ENCODE measurements around the gene TRIO. TPM values are rescaled to one million over a fixed set of nuclear protein-coding genes. Genes with fewer than 3 reads are reported as not detected.
A peak's percentile ranks its signal among the peaks of the same experiment; 100 is the strongest.

Gene TRIO
- polyA plus RNA-seq, 1 experiment = 176 TPM

DNA sequence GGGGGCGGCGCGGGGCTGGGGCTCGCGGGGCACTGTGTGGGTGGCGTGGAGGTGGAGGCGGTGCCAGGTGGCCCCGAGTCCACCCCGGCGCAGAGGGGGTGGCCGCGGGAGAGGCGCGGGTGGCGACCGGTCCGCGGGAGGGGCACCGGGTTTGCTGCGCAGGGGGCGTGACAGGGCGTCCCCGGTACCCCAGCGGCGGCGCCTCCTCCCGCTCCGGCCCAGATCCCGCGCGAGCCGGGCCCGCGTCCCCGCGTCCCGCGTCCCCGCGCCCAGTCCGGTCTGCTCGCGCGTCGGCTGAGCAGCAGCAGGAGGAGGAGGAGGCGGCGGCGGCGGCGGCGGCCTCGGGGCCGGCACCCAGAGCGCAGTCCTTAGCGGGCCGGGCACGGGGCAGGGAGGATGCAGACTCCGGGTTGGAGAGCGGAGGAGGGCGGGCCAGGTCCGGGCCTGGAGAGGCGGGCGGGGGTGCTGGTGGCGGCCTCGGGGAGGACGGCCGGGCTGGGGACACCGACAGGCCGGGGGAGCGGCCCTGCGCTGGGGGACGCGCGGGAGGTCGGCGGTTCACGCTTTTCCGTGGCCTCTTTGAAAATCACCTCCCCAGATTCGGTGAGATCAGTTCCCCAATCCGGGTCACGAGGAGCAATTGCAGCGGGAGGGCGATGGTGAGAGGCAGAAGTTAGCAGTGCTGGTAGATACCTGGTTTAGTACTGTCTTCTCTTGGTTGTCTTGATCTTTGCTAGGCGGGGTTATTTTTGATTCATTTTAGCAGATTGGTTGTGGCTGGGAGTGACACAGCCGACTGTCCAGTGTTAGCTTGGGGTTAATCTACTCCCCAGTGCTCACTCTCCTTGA lies 1.7 kb downstream of the TRIO start:
- peaks cover 3% of the 10 kb centered on the region; the same call in 1 of the 2 replicates for H3K36me3 ChIP-seq (ENCODE audit: control insufficient read depth, insufficient read depth, low read length)
- H3K27me3 ChIP-seq (ENCODE audit: control insufficient read depth, insufficient read depth, low read length) = no peaks in the 10 kb centered on the region
- POLR2A ChIA-PET = interaction anchor here (0.5 to 0.9 kb wide), 6 partner anchors 23 to 129 kb away, joined by 3 to 5 read pairs (median 4); no protein-coding TSS in a partner anchor
- H3K4me3 ChIP-seq (ENCODE audit: low read depth, low read length) = peak overlapping the region; percentile 96
- TF ChIP-seq, protein P1, sequence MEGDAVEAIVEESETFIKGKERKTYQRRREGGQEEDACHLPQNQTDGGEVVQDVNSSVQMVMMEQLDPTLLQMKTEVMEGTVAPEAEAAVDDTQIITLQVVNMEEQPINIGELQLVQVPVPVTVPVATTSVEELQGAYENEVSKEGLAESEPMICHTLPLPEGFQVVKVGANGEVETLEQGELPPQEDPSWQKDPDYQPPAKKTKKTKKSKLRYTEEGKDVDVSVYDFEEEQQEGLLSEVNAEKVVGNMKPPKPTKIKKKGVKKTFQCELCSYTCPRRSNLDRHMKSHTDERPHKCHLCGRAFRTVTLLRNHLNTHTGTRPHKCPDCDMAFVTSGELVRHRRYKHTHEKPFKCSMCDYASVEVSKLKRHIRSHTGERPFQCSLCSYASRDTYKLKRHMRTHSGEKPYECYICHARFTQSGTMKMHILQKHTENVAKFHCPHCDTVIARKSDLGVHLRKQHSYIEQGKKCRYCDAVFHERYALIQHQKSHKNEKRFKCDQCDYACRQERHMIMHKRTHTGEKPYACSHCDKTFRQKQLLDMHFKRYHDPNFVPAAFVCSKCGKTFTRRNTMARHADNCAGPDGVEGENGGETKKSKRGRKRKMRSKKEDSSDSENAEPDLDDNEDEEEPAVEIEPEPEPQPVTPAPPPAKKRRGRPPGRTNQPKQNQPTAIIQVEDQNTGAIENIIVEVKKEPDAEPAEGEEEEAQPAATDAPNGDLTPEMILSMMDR (IDR thresholded peaks at IDR 0.05; ENCODE audit: insufficient read depth, low read depth, low read length) = no peak
- CTCF ChIA-PET = interaction anchor here (0.7 to 1.5 kb wide), 5 partner anchors 38 to 228 kb away, joined by 3 to 5 read pairs (median 3); no protein-coding TSS in a partner anchor
- no peak for DNase-seq (ENCODE audit: low read depth)

DNA sequence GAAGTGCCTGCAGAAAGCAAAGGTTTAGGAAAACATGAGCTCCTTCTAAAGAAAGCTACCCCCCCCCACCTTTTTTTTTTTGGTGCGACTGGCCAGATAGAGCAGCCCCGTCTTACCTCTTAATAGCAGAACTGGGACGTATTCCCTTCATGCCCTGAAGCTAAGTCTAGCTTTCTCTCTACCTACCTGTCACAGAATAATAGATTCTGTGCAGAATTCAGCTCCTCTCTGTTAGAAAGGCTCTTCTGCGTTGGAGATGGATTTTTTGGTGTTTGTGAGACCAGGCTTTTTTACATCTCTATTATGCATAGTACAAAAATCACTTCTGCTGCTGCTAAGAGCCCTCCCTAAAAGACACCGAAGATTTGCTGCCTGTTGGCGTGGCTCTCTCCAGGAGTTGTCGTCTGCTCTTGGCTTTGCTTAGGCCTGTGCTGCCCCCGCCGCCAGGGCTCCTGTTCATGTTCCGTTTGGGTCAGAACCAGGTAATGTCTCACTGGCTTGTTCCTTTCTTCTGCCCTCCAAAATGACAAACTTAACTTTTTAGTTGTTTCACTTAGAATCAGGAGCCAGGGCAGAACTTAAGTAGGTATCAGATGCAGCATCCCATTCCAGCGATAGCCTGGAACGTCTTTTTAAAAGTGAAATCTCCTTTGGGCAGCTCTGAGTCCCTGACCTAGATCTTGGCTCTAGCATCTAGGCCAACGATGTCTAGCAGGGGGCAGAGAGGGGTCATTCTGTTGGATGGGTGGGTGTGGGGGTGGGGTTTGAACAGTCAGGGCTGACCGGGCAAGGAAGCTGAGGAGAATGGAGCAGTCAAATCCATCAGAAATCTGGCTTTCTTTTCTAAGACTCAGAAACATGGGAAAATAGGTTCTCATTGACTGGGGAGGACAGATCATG lies 2.5 kb downstream of the TRIO start:
- Histone ChIP-seq H3K36me3 (ENCODE audit: control insufficient read depth, insufficient read depth, low read length) (peaks cover 3% of the 10 kb centered on the region; the same call in 1 of the 2 replicates), H3K27me3 (ENCODE audit: control insufficient read depth, insufficient read depth, low read length) (no peaks in the 10 kb centered on the region), H3K4me3 (ENCODE audit: low read depth, low read length) (peak overlapping the region; percentile 96)
- CTCF ChIA-PET = interaction anchor here (0.7 to 1.4 kb wide), 4 partner anchors 11 to 227 kb away, joined by 3 read pairs; no protein-coding TSS in a partner anchor
- POLR2A ChIA-PET = interaction anchor here (0.5 to 0.9 kb wide), 6 partner anchors 22 to 130 kb away, joined by 3 to 5 read pairs (median 4); no protein-coding TSS in a partner anchor
- no peak for DNase-seq (ENCODE audit: low read depth)
- TF ChIP-seq, protein P1 (IDR thresholded peaks at IDR 0.05; ENCODE audit: insufficient read depth, low read depth, low read length) = no peak

DNA sequence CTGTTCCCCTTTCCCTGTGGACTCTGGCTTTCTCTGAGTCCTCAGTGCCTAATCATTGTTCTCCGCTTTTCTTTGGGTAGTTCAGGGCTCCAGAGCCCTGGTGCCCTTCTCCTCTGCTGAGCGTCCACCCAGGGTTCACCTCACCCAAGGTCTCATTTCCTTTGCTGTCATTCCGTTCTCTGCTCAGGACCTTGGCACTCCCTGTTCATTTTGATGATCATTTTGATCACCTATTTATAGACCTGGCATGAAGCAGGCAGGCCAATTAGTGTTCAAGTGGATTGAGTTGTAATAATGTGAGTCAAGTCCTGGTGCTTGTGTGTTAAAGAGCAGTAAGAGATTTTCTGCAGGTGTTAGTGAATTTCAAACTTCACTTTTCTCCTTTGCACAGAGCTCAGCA lies 3.6 kb downstream of the TRIO start:
- TF ChIP-seq, protein P1 (IDR thresholded peaks at IDR 0.05; ENCODE audit: insufficient read depth, low read depth, low read length) = no peak
- Histone ChIP-seq H3K36me3 (ENCODE audit: control insufficient read depth, insufficient read depth, low read length) (peaks cover 3% of the 10 kb centered on the region; the same call in 1 of the 2 replicates), H3K4me3 (ENCODE audit: low read depth, low read length) (peak overlapping the region; percentile 96), H3K27me3 (ENCODE audit: control insufficient read depth, insufficient read depth, low read length) (no peaks in the 10 kb centered on the region)
- CTCF ChIA-PET = interaction anchor here (1.5 kb wide), 1 partner anchor 53 kb away, joined by 3 read pairs; no protein-coding TSS in a partner anchor
- POLR2A ChIA-PET = no interaction called here
- DNase-seq (ENCODE audit: low read depth) = no peak

DNA sequence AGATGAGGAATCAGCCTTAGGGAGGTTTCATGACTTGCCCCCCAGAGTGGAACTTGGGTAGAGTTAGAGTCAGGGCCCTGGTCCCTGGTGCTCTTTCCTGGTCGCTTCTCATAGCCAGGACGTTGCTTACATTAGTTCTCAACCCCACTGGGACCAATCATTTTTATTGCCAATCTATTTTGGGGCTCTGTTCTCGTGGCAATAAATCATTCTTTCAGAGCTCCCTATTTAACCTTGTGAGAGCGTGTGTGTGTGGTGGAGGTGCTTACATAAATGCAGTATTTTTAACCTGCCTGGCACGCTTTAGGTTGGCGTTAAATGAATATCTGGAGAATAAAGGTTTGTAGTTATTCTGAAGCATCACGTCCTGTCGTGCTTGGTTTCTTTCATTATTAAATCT lies 4.1 kb downstream of the TRIO start:
- CTCF ChIA-PET = interaction anchor here (0.8 to 2.4 kb wide), 4 partner anchors 39 to 123 kb away, joined by 3 to 8 read pairs (median 3); no protein-coding TSS in a partner anchor
- TF ChIP-seq, protein P1 (IDR thresholded peaks at IDR 0.05; ENCODE audit: insufficient read depth, low read depth, low read length) = no peak
- DNase-seq (ENCODE audit: low read depth) = no peak
- peaks cover 3% of the 10 kb centered on the region; the same call in 1 of the 2 replicates for H3K36me3 ChIP-seq (ENCODE audit: control insufficient read depth, insufficient read depth, low read length)
- peak overlapping the region; percentile 8; the same call in 1 of the 2 replicates for H3K4me3 ChIP-seq (ENCODE audit: low read depth, low read length)
- H3K27me3 ChIP-seq (ENCODE audit: control insufficient read depth, insufficient read depth, low read length) = no peaks in the 10 kb centered on the region
- POLR2A ChIA-PET = no interaction called here

All from BJ (cell line).